Measurements from ENCODE around the gene TAPT1.

Gene TAPT1

GRCh38 chr4:16158504-16158852 lies 67.8 kb downstream of the TAPT1 start:
- TF ChIP-seq TAF1 (IDR thresholded peaks at IDR 0.05; ENCODE audit: borderline replicate concordance, insufficient read depth, low read length): no peak
- no peak for TF ChIP-seq SIN3A (IDR thresholded peaks at IDR 0.05; ENCODE audit: borderline replicate concordance, insufficient read depth, low read length)
- no peak for TF ChIP-seq FOXP2 (optimal IDR thresholded peaks at IDR 0.05; ENCODE audit: borderline replicate concordance, extremely low read depth, extremely low read length, insufficient read depth)
- TF ChIP-seq POLR2AphosphoS5 (IDR thresholded peaks at IDR 0.05; ENCODE audit: low read depth, low read length): no peak
- no peak for TF ChIP-seq REST (IDR thresholded peaks at IDR 0.05; ENCODE audit: insufficient read depth in 1 of 2, low read depth in 2 of 2, low read length in 2 of 2)

DNA sequence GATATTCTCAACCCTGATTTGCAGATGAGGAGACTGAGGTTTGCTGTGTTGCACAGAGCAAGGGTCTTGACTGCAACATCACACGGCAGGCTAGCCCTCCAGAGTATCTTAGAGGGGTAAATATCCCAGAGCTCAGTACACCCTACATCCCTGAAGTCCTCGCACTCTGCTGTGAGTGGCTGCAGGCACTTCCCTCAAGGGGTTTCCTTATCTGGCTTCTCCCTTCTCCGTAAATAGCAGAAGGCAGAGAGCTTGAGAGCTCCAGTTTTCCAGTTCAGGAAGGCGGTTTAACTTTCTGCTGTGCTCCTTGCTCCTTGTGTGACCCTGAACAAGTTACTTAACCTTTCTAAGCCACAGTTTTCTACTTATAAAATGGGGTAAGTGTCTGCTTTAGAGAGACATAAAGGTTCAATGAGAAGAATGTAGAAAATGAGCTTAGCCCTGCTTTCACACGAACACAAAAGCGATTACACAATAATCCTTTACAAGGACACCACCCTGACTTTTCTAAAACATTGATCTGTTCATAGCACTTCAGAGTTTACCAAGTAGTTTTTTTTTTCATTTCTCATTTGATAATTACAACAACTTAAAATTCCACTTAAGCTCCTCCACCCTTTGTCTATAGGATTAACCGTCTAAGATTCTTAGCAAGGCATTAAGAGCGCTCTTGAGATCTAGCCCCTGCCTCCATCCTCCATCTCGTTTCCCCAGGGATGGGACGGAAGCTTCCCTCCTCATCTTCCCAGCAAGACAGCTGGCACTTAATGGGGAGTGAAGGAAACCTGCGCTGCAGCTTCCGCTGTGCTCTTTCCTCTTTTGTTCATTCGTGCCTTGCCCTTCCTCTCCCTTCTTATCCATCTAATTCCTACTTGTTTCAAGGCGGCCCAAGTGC lies 68.4 kb downstream of the TAPT1 start:
- TF ChIP-seq POLR2AphosphoS5 (IDR thresholded peaks at IDR 0.05; ENCODE audit: low read depth, low read length) (no peak), FOXP2 (optimal IDR thresholded peaks at IDR 0.05; ENCODE audit: borderline replicate concordance, extremely low read depth, extremely low read length, insufficient read depth) (no peak), SIN3A (IDR thresholded peaks at IDR 0.05; ENCODE audit: borderline replicate concordance, insufficient read depth, low read length) (no peak), TAF1 (IDR thresholded peaks at IDR 0.05; ENCODE audit: borderline replicate concordance, insufficient read depth, low read length) (no peak)

GRCh38 chr4:16155528-16156169 lies 70.6 kb downstream of the TAPT1 start:
- no peak for TF ChIP-seq REST (IDR thresholded peaks at IDR 0.05; ENCODE audit: insufficient read depth in 1 of 2, low read depth in 2 of 2, low read length in 2 of 2)
- TF ChIP-seq FOXP2 (optimal IDR thresholded peaks at IDR 0.05; ENCODE audit: borderline replicate concordance, extremely low read depth, extremely low read length, insufficient read depth): no peak
- no peak for TF ChIP-seq TAF1 (IDR thresholded peaks at IDR 0.05; ENCODE audit: borderline replicate concordance, insufficient read depth, low read length)
- no peak for TF ChIP-seq SIN3A (IDR thresholded peaks at IDR 0.05; ENCODE audit: borderline replicate concordance, insufficient read depth, low read length)
- no peak for TF ChIP-seq POLR2AphosphoS5 (IDR thresholded peaks at IDR 0.05; ENCODE audit: low read depth, low read length)

DNA sequence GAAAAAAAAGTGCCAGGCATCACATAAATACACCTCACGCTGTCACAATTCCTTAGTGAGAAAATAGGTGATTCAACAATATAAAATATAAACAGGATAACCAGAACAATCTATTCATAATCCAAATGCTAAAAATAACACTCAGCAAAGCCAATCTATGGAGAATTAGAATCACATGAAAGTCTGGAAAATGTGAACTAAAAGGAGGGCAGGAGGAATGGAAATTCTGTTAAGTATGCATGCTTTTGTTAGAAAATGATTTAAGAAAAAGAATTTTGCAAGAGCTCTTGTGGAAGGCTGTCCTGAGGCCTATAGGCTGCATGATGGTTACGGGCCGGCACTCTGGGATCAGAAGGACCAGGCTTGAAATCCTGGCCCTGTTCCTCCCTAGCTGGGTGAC lies 71.8 kb downstream of the TAPT1 start:
- no peak for TF ChIP-seq POLR2AphosphoS5 (IDR thresholded peaks at IDR 0.05; ENCODE audit: low read depth, low read length)
- no peak for TF ChIP-seq TAF1 (IDR thresholded peaks at IDR 0.05; ENCODE audit: borderline replicate concordance, insufficient read depth, low read length)
- TF ChIP-seq SIN3A (IDR thresholded peaks at IDR 0.05; ENCODE audit: borderline replicate concordance, insufficient read depth, low read length): no peak
- TF ChIP-seq REST (IDR thresholded peaks at IDR 0.05; ENCODE audit: insufficient read depth in 1 of 2, low read depth in 2 of 2, low read length in 2 of 2): no peak
- TF ChIP-seq FOXP2 (optimal IDR thresholded peaks at IDR 0.05; ENCODE audit: borderline replicate concordance, extremely low read depth, extremely low read length, insufficient read depth): no peak

- no peak for TF ChIP-seq POLR2AphosphoS5 (IDR thresholded peaks at IDR 0.05; ENCODE audit: low read depth, low read length)
- no peak for TF ChIP-seq FOXP2 (optimal IDR thresholded peaks at IDR 0.05; ENCODE audit: borderline replicate concordance, extremely low read depth, extremely low read length, insufficient read depth)
- TF ChIP-seq TAF1 (IDR thresholded peaks at IDR 0.05; ENCODE audit: borderline replicate concordance, insufficient read depth, low read length): no peak
- no peak for TF ChIP-seq SIN3A (IDR thresholded peaks at IDR 0.05; ENCODE audit: borderline replicate concordance, insufficient read depth, low read length)
- TF ChIP-seq REST (IDR thresholded peaks at IDR 0.05; ENCODE audit: insufficient read depth in 1 of 2, low read depth in 2 of 2, low read length in 2 of 2): no peak
These were observed 75.6 kb downstream of the TAPT1 start for GRCh38 chr4:16150716-16151115.

Data from PFSK-1 (cell line).